HL-60 (cell line): ENCODE measurements around the gene DCTD.
"Not testable (repeated sequence)": the region's sequence is repeated elsewhere in the genome, so short reads cannot be mapped to it uniquely, and the experiment has no call there.

Source experiments
- DNase-seq, 2 experiments: peaks; one replicate each; pipeline ENCODE4 v3.0.0-alpha.2; 2010 to 2020; ENCODE audit warnings: low read depth in 1 of 2, low spot score in 1 of 2
- H3K27ac ChIP-seq: fragments of 250-450 bp; sonication (Bioruptor Pico); replicated peaks from 2 replicates; pipeline ENCODE4 v1.5.1; 2020; ENCODE audit warnings: mild to moderate bottlenecking, moderate library complexity
- H3K27me3 ChIP-seq: fragments of 250-450 bp; sonication (Bioruptor Pico); 2 replicates; pipeline ENCODE4 v1.5.1; 2021; ENCODE audit warnings: mild to moderate bottlenecking, moderate library complexity; ENCODE audit not compliant: insufficient read depth, poor library complexity, severe bottlenecking
- H3K4me3 ChIP-seq: replicated peaks from 2 replicates; pipeline ENCODE4 v1.5.1; 2011; ENCODE audit warnings: mild to moderate bottlenecking, control low read depth, low read length; ENCODE audit not compliant: insufficient read depth
- CTCF ChIP-seq: IDR thresholded peaks from one replicate; pipeline ENCODE4 v1.5.1; 2011; ENCODE audit warnings: low read length, control low read depth, inconsistent platforms; ENCODE audit not compliant: insufficient read depth
- GABPA ChIP-seq: IDR thresholded peaks from 2 replicates; pipeline ENCODE4 v1.6.1; 2012; ENCODE audit warnings: low read depth
- POLR2AphosphoS5 ChIP-seq: IDR thresholded peaks from 2 replicates; pipeline ENCODE4 v1.6.1; 2012; ENCODE audit warnings: low read depth
- REST ChIP-seq: IDR thresholded peaks from 2 replicates; pipeline ENCODE4 v1.6.1; 2012; ENCODE audit warnings: low read depth; ENCODE audit not compliant: insufficient replicate concordance
- SPI1 ChIP-seq: IDR thresholded peaks from 2 replicates; pipeline ENCODE4 v1.6.1; 2012; ENCODE audit warnings: low read depth, mild to moderate bottlenecking, borderline replicate concordance

Gene DCTD

GRCh38 chr4:182903013-182903412 is 14.2 kb downstream of the DCTD start:
- no peak for TF ChIP-seq SPI1
- TF ChIP-seq POLR2AphosphoS5 = no peak
- no peak for TF ChIP-seq REST
- no peak for TF ChIP-seq CTCF
- TF ChIP-seq GABPA = no peak
- Histone ChIP-seq H3K27ac (no peak overlapping the region), H3K4me3 (no peak overlapping the region), H3K27me3 (no peaks in the 10 kb centered on the region)
- DNase-seq = no peak

GRCh38 chr4:182901337-182901736 is 15.8 kb downstream of the DCTD start:
- TF ChIP-seq CTCF = no peak
- no peak for TF ChIP-seq POLR2AphosphoS5
- no peak for TF ChIP-seq REST
- TF ChIP-seq GABPA = no peak
- TF ChIP-seq SPI1 = no peak
- DNase-seq = no peak
- H3K4me3 ChIP-seq = no peak overlapping the region
- no peak overlapping the region for H3K27ac ChIP-seq
- H3K27me3 ChIP-seq = no peaks in the 10 kb centered on the region

- DNase-seq, H3K27me3 ChIP-seq, H3K27ac ChIP-seq, H3K4me3 ChIP-seq: not testable (repeated sequence)
These were observed 17.2 kb downstream of the DCTD start for GRCh38 chr4:182900021-182900420.

GRCh38 chr4:182898479-182898799 is 18.7 kb downstream of the DCTD start:
- TF ChIP-seq SPI1 = no peak
- TF ChIP-seq CTCF = no peak
- no peak for TF ChIP-seq POLR2AphosphoS5
- TF ChIP-seq REST = no peak
- no peak for TF ChIP-seq GABPA
- H3K4me3 ChIP-seq = no peak overlapping the region
- H3K27ac ChIP-seq = no peak overlapping the region
- no peaks in the 10 kb centered on the region for H3K27me3 ChIP-seq
- no peak for DNase-seq
